ENCODE measurements around the gene RTN4RL1. TPM values are rescaled to one million over a fixed set of nuclear protein-coding genes. Genes with fewer than 3 reads are reported as not detected.

Gene RTN4RL1
- total RNA-seq, 1 donor from 2014 or later: 12.4 TPM

GRCh38 chr17:1975573-1975972 is 49.6 kb downstream of the RTN4RL1 start:
- peak overlapping the region; percentile 62 for H3K27ac Mint-ChIP-seq
- TF ChIP-seq, protein P1, sequence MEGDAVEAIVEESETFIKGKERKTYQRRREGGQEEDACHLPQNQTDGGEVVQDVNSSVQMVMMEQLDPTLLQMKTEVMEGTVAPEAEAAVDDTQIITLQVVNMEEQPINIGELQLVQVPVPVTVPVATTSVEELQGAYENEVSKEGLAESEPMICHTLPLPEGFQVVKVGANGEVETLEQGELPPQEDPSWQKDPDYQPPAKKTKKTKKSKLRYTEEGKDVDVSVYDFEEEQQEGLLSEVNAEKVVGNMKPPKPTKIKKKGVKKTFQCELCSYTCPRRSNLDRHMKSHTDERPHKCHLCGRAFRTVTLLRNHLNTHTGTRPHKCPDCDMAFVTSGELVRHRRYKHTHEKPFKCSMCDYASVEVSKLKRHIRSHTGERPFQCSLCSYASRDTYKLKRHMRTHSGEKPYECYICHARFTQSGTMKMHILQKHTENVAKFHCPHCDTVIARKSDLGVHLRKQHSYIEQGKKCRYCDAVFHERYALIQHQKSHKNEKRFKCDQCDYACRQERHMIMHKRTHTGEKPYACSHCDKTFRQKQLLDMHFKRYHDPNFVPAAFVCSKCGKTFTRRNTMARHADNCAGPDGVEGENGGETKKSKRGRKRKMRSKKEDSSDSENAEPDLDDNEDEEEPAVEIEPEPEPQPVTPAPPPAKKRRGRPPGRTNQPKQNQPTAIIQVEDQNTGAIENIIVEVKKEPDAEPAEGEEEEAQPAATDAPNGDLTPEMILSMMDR (IDR thresholded peaks at IDR 0.05; ENCODE audit: unreplicated experiment): no peak
- no peaks in the 10 kb centered on the region for H3K36me3 Mint-ChIP-seq (ENCODE audit: insufficient read depth)
- no peak for DNase-seq (ENCODE audit: low spot score, unreplicated experiment)
- H3K9me3 Mint-ChIP-seq (ENCODE audit: low read depth): no peaks in the 10 kb centered on the region
- H3K27me3 Mint-ChIP-seq: no peaks in the 10 kb centered on the region
- H3K4me1 Mint-ChIP-seq (ENCODE audit: low read depth): peaks cover 19% of the 10 kb centered on the region
- H3K4me3 Mint-ChIP-seq (ENCODE audit: low read depth): no peak overlapping the region

GRCh38 chr17:1972487-1973160 is 52.5 kb downstream of the RTN4RL1 start:
- Mint-ChIP-seq H3K4me1 (ENCODE audit: low read depth) (peaks cover 22% of the 10 kb centered on the region), H3K27ac (peak overlapping the region; percentile 65), H3K36me3 (ENCODE audit: insufficient read depth) (no peaks in the 10 kb centered on the region), H3K27me3 (no peaks in the 10 kb centered on the region), H3K4me3 (ENCODE audit: low read depth) (no peak overlapping the region), H3K9me3 (ENCODE audit: low read depth) (no peaks in the 10 kb centered on the region)
- TF ChIP-seq, protein P1 (IDR thresholded peaks at IDR 0.05; ENCODE audit: unreplicated experiment): no peak
- DNase-seq (ENCODE audit: low spot score, unreplicated experiment): no peak

- no peak for DNase-seq (ENCODE audit: low spot score, unreplicated experiment)
- H3K36me3 Mint-ChIP-seq (ENCODE audit: insufficient read depth): no peaks in the 10 kb centered on the region
- H3K4me1 Mint-ChIP-seq (ENCODE audit: low read depth): peaks cover 34% of the 10 kb centered on the region
- TF ChIP-seq, protein P1 (IDR thresholded peaks at IDR 0.05; ENCODE audit: unreplicated experiment): no peak
- no peak overlapping the region for H3K4me3 Mint-ChIP-seq (ENCODE audit: low read depth)
- no peak overlapping the region for H3K27ac Mint-ChIP-seq
- no peaks in the 10 kb centered on the region for H3K27me3 Mint-ChIP-seq
- H3K9me3 Mint-ChIP-seq (ENCODE audit: low read depth): no peaks in the 10 kb centered on the region
Measured at GRCh38 chr17:1970843-1971384, 54.2 kb downstream of the RTN4RL1 start.

DNA sequence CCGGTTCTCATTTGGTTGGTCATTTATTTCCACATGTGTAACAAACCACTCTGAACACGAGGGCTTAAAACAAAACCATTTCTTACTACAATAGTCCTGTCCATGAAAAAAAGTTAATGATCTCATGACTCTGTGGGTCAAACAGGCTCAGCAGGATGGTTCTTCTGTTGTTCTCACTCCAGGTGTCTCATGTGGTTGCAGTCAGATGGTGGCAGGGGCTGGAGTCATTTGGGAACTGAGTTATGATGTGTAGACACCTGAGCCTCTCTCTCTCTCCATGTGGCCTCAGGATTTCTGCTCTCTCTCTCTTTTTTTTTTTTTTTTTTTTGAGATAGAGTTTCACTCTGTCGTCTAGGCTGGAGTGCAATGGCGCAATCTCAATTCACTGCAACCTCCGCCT is 55.4 kb downstream of the RTN4RL1 start:
- H3K4me1 Mint-ChIP-seq (ENCODE audit: low read depth): peaks cover 33% of the 10 kb centered on the region
- TF ChIP-seq, protein P1 (IDR thresholded peaks at IDR 0.05; ENCODE audit: unreplicated experiment): no peak
- H3K27me3 Mint-ChIP-seq: no peaks in the 10 kb centered on the region
- H3K27ac Mint-ChIP-seq: no peak overlapping the region
- DNase-seq (ENCODE audit: low spot score, unreplicated experiment): no peak
- no peaks in the 10 kb centered on the region for H3K9me3 Mint-ChIP-seq (ENCODE audit: low read depth)
- no peaks in the 10 kb centered on the region for H3K36me3 Mint-ChIP-seq (ENCODE audit: insufficient read depth)
- H3K4me3 Mint-ChIP-seq (ENCODE audit: low read depth): no peak overlapping the region

- H3K4me3 Mint-ChIP-seq (ENCODE audit: low read depth): no peak overlapping the region
- no peaks in the 10 kb centered on the region for H3K36me3 Mint-ChIP-seq (ENCODE audit: insufficient read depth)
- peak overlapping the region; percentile 84 for H3K27ac Mint-ChIP-seq
- H3K9me3 Mint-ChIP-seq (ENCODE audit: low read depth): no peaks in the 10 kb centered on the region
- no peak for DNase-seq (ENCODE audit: low spot score, unreplicated experiment)
- TF ChIP-seq, protein P1 (IDR thresholded peaks at IDR 0.05; ENCODE audit: unreplicated experiment): no peak
- no peaks in the 10 kb centered on the region for H3K27me3 Mint-ChIP-seq
- H3K4me1 Mint-ChIP-seq (ENCODE audit: low read depth): peaks cover 30% of the 10 kb centered on the region
Measured at GRCh38 chr17:1967213-1967612, 57.9 kb downstream of the RTN4RL1 start.
